Upper lobe of left lung (tissue), 6 donors: ENCODE results near the gene CDX1. TPM values are rescaled to one million over a fixed set of nuclear protein-coding genes. Genes with fewer than 3 reads are reported as not detected.

Source experiments
- ATAC-seq, 2 donors: fragments of 200-7000 bp; cut with Tn5 transposase; one replicate each; pipeline ENCODE4 v1.9.1; 2022; ENCODE audit warnings: mild to moderate bottlenecking in 2 of 2, moderate library complexity in 2 of 2; ENCODE audit not compliant: low FRiP score in 2 of 2
- DNase-seq, 2 donors: peaks; one replicate each; pipeline ENCODE4 v3.0.0-alpha.2; 2019 to 2020
- H3K27ac ChIP-seq, 4 donors: fragments of 200-600 bp; sonication (generic); one replicate each; pipeline ENCODE4 v1.5.1; 2016 to 2019
- H3K27me3 ChIP-seq, 4 donors: fragments of 200-600 bp; sonication (generic); one replicate each; pipeline ENCODE4 v1.5.1; 2017 to 2019
- H3K36me3 ChIP-seq, 4 donors: fragments of 200-600 bp; sonication (generic); one replicate each; pipeline ENCODE4 v1.5.1; 2016 to 2019
- H3K4me1 ChIP-seq, 4 donors: fragments of 200-600 bp; sonication (generic); one replicate each; pipeline ENCODE4 v1.5.1; 2018 to 2019
- H3K4me3 ChIP-seq, 4 donors: fragments of 200-600 bp; sonication (generic); one replicate each; pipeline ENCODE4 v1.5.1; 2017 to 2019; ENCODE audit warnings: mild to moderate bottlenecking in 2 of 4, moderate library complexity in 1 of 4
- H3K9me3 ChIP-seq, 4 donors: fragments of 200-600 bp; sonication (generic); one replicate each; pipeline ENCODE4 v1.5.1; 2018 to 2019
- EP300 ChIP-seq, 4 donors: sonication (generic); formaldehyde crosslinking; IDR thresholded peaks; one replicate each; pipeline ENCODE4 v1.5.1; 2017; ENCODE audit warnings: antibody characterized with exemption in 4 of 4, control low read depth in 2 of 4
- POLR2A ChIP-seq, 4 donors: fragments of 450-650 bp; IDR thresholded peaks; one replicate each; pipeline ENCODE4 v1.5.1; 2016 to 2017; ENCODE audit warnings: antibody characterized with exemption in 4 of 4, mild to moderate bottlenecking in 2 of 4
- POLR2AphosphoS5 ChIP-seq, 2 donors: sonication (generic); formaldehyde crosslinking; IDR thresholded peaks; one replicate each; pipeline ENCODE4 v1.5.1; 2017; ENCODE audit warnings: antibody characterized with exemption in 2 of 2
- WGBS, 2 donors: methylation state at CpG; one replicate each; pipeline ENCODE4 v1.1.5; 2017 to 2018; 5-methylcytosine and 5-hydroxymethylcytosine counted together
- total RNA-seq, 6 donors: library from RNA; depleted of rRNA in 4 of 6; stranded (reverse); fragments of >200 nt in 4 of 6; gene quantifications; one replicate each; pipeline versions ENCODE4 v1.1.0 to v1.2.1, GENCODE V29; 2016 to 2021
- TF ChIP-seq, protein P1 (sequence below), 6 experiments: fragments of 450-650 bp in 4 of 6; fragments of 200-600 bp in 2 of 6; sonication (generic) in 2 of 6; IDR thresholded peaks; one replicate each; pipeline ENCODE4 v1.5.1; 2016 to 2019; ENCODE audit warnings: antibody characterized with exemption in 6 of 6
- donor health status: DM: no; HTN: no; CAD: no; lungs with moderate emphysema.
- donor health status: DM: no; HTN: yes; CAD: no; lungs with severe emphysema.

The CDX1 gene
- total RNA-seq, 6 donors from 2014 or later, result 0.17 to 0.30 TPM; not detected in 4

DNA sequence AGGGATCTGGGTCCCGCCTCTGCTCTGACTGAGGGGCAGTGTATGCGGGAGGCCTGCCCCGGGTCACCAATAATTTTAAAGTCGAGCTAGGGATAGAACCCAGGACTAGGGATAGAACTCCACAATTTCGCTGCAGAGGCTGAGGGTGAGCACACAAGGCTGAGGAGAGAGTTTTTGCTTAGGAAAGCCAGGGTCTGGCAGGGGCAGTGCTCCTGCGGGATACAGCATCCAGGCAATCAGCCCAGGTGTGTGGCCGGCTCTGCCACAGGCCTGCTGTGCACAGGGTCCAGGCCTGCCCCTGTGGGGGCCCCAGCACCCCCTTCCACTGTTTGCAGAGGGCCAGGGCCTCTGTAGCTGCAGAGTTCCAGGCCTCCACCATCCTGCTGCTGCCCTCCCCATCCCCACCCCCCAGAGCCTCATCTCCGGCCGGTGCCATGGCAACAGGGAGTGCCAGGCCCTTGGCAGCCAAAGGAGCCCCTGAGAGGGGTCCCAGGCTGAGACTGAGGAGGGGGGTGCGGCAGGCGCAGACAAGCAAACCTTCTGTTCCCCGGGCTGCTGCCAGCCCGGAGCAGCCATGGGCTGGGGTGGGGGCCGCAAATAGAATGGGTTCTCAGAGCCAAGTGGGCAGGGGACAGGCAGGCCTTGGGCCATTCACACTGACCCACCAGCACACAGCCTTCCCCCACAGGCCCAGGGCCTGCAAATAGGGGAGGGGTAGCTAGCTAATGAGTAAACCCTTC, 19.5 kb upstream of the CDX1 start:
- no peaks in the 10 kb centered on the region for H3K9me3 ChIP-seq
- H3K27me3 ChIP-seq, result no peaks in the 10 kb centered on the region
- H3K36me3 ChIP-seq, result no peaks in the 10 kb centered on the region
- no peak overlapping the region for H3K4me3 ChIP-seq
- TF ChIP-seq POLR2A (IDR thresholded peaks at IDR 0.05), result no peak
- TF ChIP-seq, protein P1, sequence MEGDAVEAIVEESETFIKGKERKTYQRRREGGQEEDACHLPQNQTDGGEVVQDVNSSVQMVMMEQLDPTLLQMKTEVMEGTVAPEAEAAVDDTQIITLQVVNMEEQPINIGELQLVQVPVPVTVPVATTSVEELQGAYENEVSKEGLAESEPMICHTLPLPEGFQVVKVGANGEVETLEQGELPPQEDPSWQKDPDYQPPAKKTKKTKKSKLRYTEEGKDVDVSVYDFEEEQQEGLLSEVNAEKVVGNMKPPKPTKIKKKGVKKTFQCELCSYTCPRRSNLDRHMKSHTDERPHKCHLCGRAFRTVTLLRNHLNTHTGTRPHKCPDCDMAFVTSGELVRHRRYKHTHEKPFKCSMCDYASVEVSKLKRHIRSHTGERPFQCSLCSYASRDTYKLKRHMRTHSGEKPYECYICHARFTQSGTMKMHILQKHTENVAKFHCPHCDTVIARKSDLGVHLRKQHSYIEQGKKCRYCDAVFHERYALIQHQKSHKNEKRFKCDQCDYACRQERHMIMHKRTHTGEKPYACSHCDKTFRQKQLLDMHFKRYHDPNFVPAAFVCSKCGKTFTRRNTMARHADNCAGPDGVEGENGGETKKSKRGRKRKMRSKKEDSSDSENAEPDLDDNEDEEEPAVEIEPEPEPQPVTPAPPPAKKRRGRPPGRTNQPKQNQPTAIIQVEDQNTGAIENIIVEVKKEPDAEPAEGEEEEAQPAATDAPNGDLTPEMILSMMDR (IDR thresholded peaks at IDR 0.05), result no peak
- no peak for TF ChIP-seq EP300 (IDR thresholded peaks at IDR 0.05)
- no peak for TF ChIP-seq POLR2AphosphoS5 (IDR thresholded peaks at IDR 0.05)
- H3K4me1 ChIP-seq, result peaks cover 7 to 16% (median 11%) of the 10 kb centered on the region in 4 donors
- DNase-seq (peak in 1 of 2 donors; percentile 57), ATAC-seq (no peak)
- peak overlapping the region in 3 of 4 donors; percentile 21 to 79 (median 48) for H3K27ac ChIP-seq
- WGBS, 2 donors, result 76 to 87% methylated on average over 13 to 14 of the region's 14 CpGs

DNA sequence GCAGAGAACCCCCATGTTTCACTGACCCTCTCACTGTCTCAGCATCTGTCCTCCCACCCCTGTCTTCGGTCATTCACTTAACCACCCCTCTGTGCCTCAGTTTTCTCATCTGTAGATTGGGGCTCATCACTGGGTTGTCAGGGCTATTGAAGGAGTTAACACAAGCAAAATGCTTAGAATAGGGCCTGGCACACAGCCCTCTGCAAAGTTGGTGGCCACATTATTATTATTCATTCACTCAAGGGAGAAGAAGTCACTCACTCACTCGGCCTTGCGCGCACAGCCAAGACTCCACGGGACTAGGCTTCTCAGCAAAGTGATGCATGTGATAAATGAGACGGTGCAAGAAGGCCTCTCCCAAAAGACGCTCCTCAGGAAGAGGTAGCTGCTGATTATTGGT, 18.9 kb upstream of the CDX1 start:
- no peak for ATAC-seq
- H3K27ac ChIP-seq, result peak overlapping the region; percentile 30 to 79 (median 51)
- no peak overlapping the region for H3K4me3 ChIP-seq
- no peak for DNase-seq
- TF ChIP-seq EP300 (IDR thresholded peaks at IDR 0.05) (no peak), POLR2AphosphoS5 (IDR thresholded peaks at IDR 0.05) (no peak), POLR2A (IDR thresholded peaks at IDR 0.05) (no peak)
- TF ChIP-seq, protein P1 (IDR thresholded peaks at IDR 0.05), result no peak
- peaks cover 5 to 13% (median 9%) of the 10 kb centered on the region in 4 donors for H3K4me1 ChIP-seq
- no peaks in the 10 kb centered on the region for H3K27me3 ChIP-seq
- 79 to 82% methylated on average over 7 of the region's 7 CpGs for WGBS, 2 donors
- H3K9me3 ChIP-seq, result no peaks in the 10 kb centered on the region
- H3K36me3 ChIP-seq, result no peaks in the 10 kb centered on the region

DNA sequence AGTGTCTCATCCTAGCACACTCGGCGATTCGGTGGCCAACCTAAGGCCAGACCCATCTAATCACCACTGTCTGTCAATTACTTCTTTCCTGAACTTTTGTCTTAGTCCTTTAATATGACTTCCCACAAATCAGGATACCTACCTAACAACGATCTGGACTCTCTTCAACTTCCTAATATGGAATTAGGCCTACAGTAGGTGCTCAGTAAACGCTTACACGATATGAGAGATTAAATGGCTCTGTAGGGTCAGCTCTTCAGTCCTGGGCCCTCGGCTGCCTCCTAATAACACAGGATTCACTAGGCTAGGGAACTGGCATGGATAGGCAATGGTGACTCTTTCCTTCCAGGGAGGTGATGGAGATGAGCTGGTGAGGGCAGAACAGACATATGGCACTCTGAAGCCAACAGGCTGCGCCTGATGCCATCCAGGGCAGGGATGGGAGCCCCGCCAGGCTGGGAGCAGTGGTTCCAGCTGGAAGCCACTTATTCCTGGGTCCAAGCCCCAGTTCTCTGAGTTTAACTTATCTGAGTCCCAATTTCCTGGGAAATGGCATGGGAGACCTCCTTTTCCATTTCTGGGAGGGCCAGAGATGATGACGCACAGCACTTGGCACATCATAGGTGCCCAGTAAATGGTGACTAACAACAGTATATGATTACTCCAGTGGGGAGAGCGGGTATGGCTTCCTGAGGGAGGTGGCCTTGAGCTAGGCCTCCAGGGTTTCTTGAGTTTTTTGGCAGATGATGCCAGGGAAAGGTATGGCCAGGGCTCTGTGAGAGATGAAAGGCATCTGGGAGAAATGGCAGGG, 18.3 kb upstream of the CDX1 start:
- Histone ChIP-seq H3K4me1 (peaks cover 5 to 13% (median 5%) of the 10 kb centered on the region in 4 donors), H3K27me3 (no peaks in the 10 kb centered on the region), H3K27ac (peak overlapping the region; percentile 30 to 79 (median 51)), H3K9me3 (no peaks in the 10 kb centered on the region), H3K4me3 (no peak overlapping the region), H3K36me3 (no peaks in the 10 kb centered on the region)
- DNase-seq (peak in 1 of 2 donors; percentile 29), ATAC-seq (no peak)
- TF ChIP-seq EP300 (IDR thresholded peaks at IDR 0.05), result no peak
- no peak for TF ChIP-seq POLR2A (IDR thresholded peaks at IDR 0.05)
- no peak for TF ChIP-seq POLR2AphosphoS5 (IDR thresholded peaks at IDR 0.05)
- 83% methylated on average over 9 to 11 of the region's 11 CpGs for WGBS, 2 donors

DNA sequence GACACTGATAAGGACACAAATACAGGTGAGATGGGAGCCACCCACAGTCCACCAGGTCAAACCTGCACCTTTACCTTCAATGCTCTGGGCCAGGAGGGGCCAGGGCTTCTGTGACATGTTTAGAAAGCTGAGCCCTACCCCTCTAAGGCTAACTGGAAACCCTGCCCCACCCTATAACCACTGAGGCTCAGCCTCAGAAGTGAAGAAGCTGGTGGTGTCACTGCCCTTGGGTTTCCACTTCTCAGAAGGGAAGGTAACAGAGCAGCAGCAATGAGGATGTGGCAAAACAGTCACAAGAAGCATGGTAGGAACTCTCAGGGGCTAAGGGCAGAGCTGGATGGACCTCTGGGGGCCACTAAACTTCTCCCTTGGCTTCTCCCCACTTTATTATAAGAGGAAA, 17.0 kb upstream of the CDX1 start:
- H3K4me3 ChIP-seq, result peak overlapping the region in 1 of 4 donors; percentile 21
- H3K27me3 ChIP-seq, result no peaks in the 10 kb centered on the region
- no peak for TF ChIP-seq POLR2A (IDR thresholded peaks at IDR 0.05)
- TF ChIP-seq POLR2AphosphoS5 (IDR thresholded peaks at IDR 0.05), result no peak
- TF ChIP-seq, protein P1 (IDR thresholded peaks at IDR 0.05), result no peak
- TF ChIP-seq EP300 (IDR thresholded peaks at IDR 0.05), result no peak
- H3K4me1 ChIP-seq, result peaks cover 0 to 10% (median 2%) of the 10 kb centered on the region in 4 donors
- DNase-seq, result no peak
- H3K36me3 ChIP-seq, result no peaks in the 10 kb centered on the region
- no peaks in the 10 kb centered on the region for H3K9me3 ChIP-seq
- H3K27ac ChIP-seq, result peak overlapping the region in 3 of 4 donors; percentile 48 to 85 (median 79)
- no peak for ATAC-seq
